NCI-H526 (cell line): ENCODE results near the gene ACAD11.
A peak's percentile ranks its signal among the peaks of the same experiment; 100 is the strongest.
"Not testable (repeated sequence)": the region's sequence is repeated elsewhere in the genome, so short reads cannot be mapped to it uniquely, and the experiment has no call there.

Experiments
- DNase-seq, 2 experiments: peaks; one replicate each; lab custom pipeline; 2025; lab: John Stamatoyannopoulos, UW

The ACAD11 gene

GRCh38 chr3:132597660-132598059 is 61.9 kb downstream of the ACAD11 start:
- no peak for DNase-seq

GRCh38 chr3:132596816-132597433 is 62.7 kb downstream of the ACAD11 start, which contains the start of gene ACKR4:
ACKR4 (plus strand) TSS chr3:132597270; CDS start chr3:132600398, 3,128 bp downstream.
- peak in 1 of 2 experiments; percentile 3 for DNase-seq

- peak in 1 of 2 experiments; percentile 38 for DNase-seq
Measured at GRCh38 chr3:132596326-132596725, 63.3 kb downstream of the ACAD11 start.

- DNase-seq, result no peak
Measured at GRCh38 chr3:132595014-132595413, 64.6 kb downstream of the ACAD11 start.

- no peak for DNase-seq
Measured at GRCh38 chr3:132594498-132594897, 65.1 kb downstream of the ACAD11 start.

GRCh38 chr3:132593947-132594323 is 65.7 kb downstream of the ACAD11 start:
- DNase-seq, result no peak

GRCh38 chr3:132593241-132593946 is 66.2 kb downstream of the ACAD11 start:
- DNase-seq, result no peak

- DNase-seq, result no peak
Measured at GRCh38 chr3:132592216-132592615, 67.4 kb downstream of the ACAD11 start.

GRCh38 chr3:132587401-132587800 is 72.2 kb downstream of the ACAD11 start:
- no peak for DNase-seq

- no peak for DNase-seq
Measured at GRCh38 chr3:132573797-132574211, 85.8 kb downstream of the ACAD11 start.

GRCh38 chr3:132570016-132570415 is 89.6 kb downstream of the ACAD11 start:
- DNase-seq, result no peak

- DNase-seq, result no peak
Measured at GRCh38 chr3:132569580-132569979, 90.0 kb downstream of the ACAD11 start.

- DNase-seq, result no peak
Measured at GRCh38 chr3:132569153-132569552, 90.5 kb downstream of the ACAD11 start.

- no peak for DNase-seq
Measured at GRCh38 chr3:132568422-132568821, 91.2 kb downstream of the ACAD11 start.

GRCh38 chr3:132564070-132564465 is 95.5 kb downstream of the ACAD11 start:
- DNase-seq, result no peak

GRCh38 chr3:132563420-132564069 is 96.1 kb downstream of the ACAD11 start:
- DNase-seq, result no peak

- DNase-seq, result no peak
Measured at GRCh38 chr3:132561003-132561402, 98.6 kb downstream of the ACAD11 start.

GRCh38 chr3:132556508-132557159 is 103.0 kb downstream of the ACAD11 start:
- DNase-seq, result no peak

- not testable (repeated sequence) for DNase-seq
Measured at GRCh38 chr3:132556036-132556386, 103.6 kb downstream of the ACAD11 start.

GRCh38 chr3:132555306-132556035 is 104.1 kb downstream of the ACAD11 start:
- DNase-seq, result no peak

GRCh38 chr3:132554437-132554836 is 105.2 kb downstream of the ACAD11 start:
- DNase-seq, result no peak

GRCh38 chr3:132553826-132554225 is 105.8 kb downstream of the ACAD11 start:
- DNase-seq, result no peak
